Stomach (tissue), 9 donors: Measurements from ENCODE around the gene IL31RA. TPM values are rescaled to one million over a fixed set of nuclear protein-coding genes. Genes with fewer than 3 reads are reported as not detected.

Experiments used
- DNase-seq, 2 donors: peaks; one replicate each; pipeline versions ENCODE4 v3.0.0 to v3.0.0-alpha.2; 2013 to 2019
- H3K27ac ChIP-seq, 5 donors: fragments of 200-600 bp in 4 of 5; sonication (generic) in 4 of 5; one replicate each; pipeline ENCODE4 v1.5.1; 2013 to 2019; ENCODE audit warnings: mild to moderate bottlenecking in 1 of 5, moderate library complexity in 1 of 5
- H3K27me3 ChIP-seq, 3 donors: fragments of 200-600 bp; sonication (generic); one replicate each; pipeline ENCODE4 v1.5.1; 2017 to 2019; ENCODE audit warnings: mixed run types in 1 of 3
- H3K36me3 ChIP-seq, 4 donors: fragments of 200-600 bp; sonication (generic); 1 replicate in 3 of 4; 2 replicates in 1 of 4; pipeline ENCODE4 v1.5.1; 2016 to 2019
- H3K4me1 ChIP-seq, 4 donors: fragments of 200-600 bp; sonication (generic); one replicate each; pipeline ENCODE4 v1.5.1; 2016 to 2019
- H3K4me3 ChIP-seq, 4 donors: fragments of 200-600 bp; sonication (generic) in 3 of 4; one replicate each; pipeline ENCODE4 v1.5.1; 2016 to 2019; ENCODE audit warnings: mild to moderate bottlenecking in 1 of 4
- H3K9me3 ChIP-seq, 4 donors: fragments of 200-600 bp; sonication (generic); one replicate each; pipeline ENCODE4 v1.5.1; 2016 to 2019
- CTCF ChIP-seq, 7 experiments: fragments of 450-650 bp in 4 of 7; fragments of 200-600 bp in 3 of 7; sonication (generic) in 3 of 7; IDR thresholded peaks; one replicate each; pipeline ENCODE4 v1.5.1; 2016 to 2019; ENCODE audit warnings: antibody characterized with exemption in 7 of 7, control low read depth in 2 of 7, mild to moderate bottlenecking in 1 of 7
- EP300 ChIP-seq: sonication (generic); formaldehyde crosslinking; IDR thresholded peaks from one replicate; pipeline ENCODE4 v1.6.1; 2017; ENCODE audit warnings: antibody characterized with exemption
- POLR2A ChIP-seq, 4 donors: fragments of 450-650 bp; IDR thresholded peaks; one replicate each; pipeline ENCODE4 v1.6.1; 2016; ENCODE audit warnings: antibody characterized with exemption in 4 of 4, control low read depth in 2 of 4, mild to moderate bottlenecking in 1 of 4, moderate library complexity in 1 of 4
- POLR2AphosphoS5 ChIP-seq, 3 donors: sonication (generic); formaldehyde crosslinking; IDR thresholded peaks; one replicate each; pipeline ENCODE4 v1.6.1; 2016; ENCODE audit warnings: antibody characterized with exemption in 3 of 3
- WGBS, 5 donors: extraction: QIAGEN DNeasy Blood & Tissue Kit in 3 of 5; methylation state at CpG; one replicate each; pipeline versions ENCODE4 v1.1.5 to v1.1.7; 2013 to 2018; 5-methylcytosine and 5-hydroxymethylcytosine counted together
- intact Hi-C: fragments of 100-400 bp; cut with DNase I; formaldehyde crosslinking; loops from one replicate; pipeline ENCODE4 v1.15.1; 2023; ENCODE audit warnings: low total_unique reads
- polyA plus RNA-seq, 3 donors: library from polyadenylated mRNA; stranded (reverse); fragments of 200-250 nt; gene quantifications; one replicate each; pipeline ENCODE4 v1.2.3, GENCODE V29; 2013
- total RNA-seq, 5 donors: library from RNA; depleted of rRNA; stranded (reverse); fragments of >200 nt; gene quantifications; one replicate each; pipeline versions ENCODE4 v1.1.0 to v1.2.3, GENCODE V29; 2014 to 2016
- donor health status: healthy with polysubstance abuse.
- donor health status: Bipolar disorder and iron deficiency.
- donor health status: healthy.

Gene IL31RA
- total and polyA plus RNA-seq, 8 donors = 0.18 to 1.3 TPM; not detected in 6

- no peak for TF ChIP-seq EP300
- Histone ChIP-seq H3K9me3 (no peaks in the 10 kb centered on the region), H3K4me3 (no peak overlapping the region), H3K4me1 (no peaks in the 10 kb centered on the region), H3K36me3 (no peaks in the 10 kb centered on the region), H3K27ac (no peak overlapping the region), H3K27me3 (no peaks in the 10 kb centered on the region)
- DNase-seq = no peak
- intact Hi-C loops = no loop called here
- 92 to 96% (median 95%) methylated on average over 3 of the region's 3 CpGs for WGBS, 5 donors
These were observed 44.2 kb downstream of the IL31RA start for GRCh38 chr5:55895346-55895745.

GRCh38 chr5:55896238-55896637 is 45.1 kb downstream of the IL31RA start:
- H3K27ac ChIP-seq = no peak overlapping the region
- H3K4me3 ChIP-seq = no peak overlapping the region
- no peaks in the 10 kb centered on the region for H3K36me3 ChIP-seq
- no peaks in the 10 kb centered on the region for H3K27me3 ChIP-seq
- no peaks in the 10 kb centered on the region for H3K9me3 ChIP-seq
- H3K4me1 ChIP-seq = no peaks in the 10 kb centered on the region
- no peak for DNase-seq
- 97 to 100% (median 99%) methylated on average over 2 of the region's 2 CpGs for WGBS, 5 donors
- intact Hi-C loops = no loop called here
- TF ChIP-seq POLR2A (IDR thresholded peaks at IDR 0.05) (no peak), CTCF (IDR thresholded peaks at IDR 0.05) (no peak), POLR2AphosphoS5 (IDR thresholded peaks at IDR 0.05) (no peak), EP300 (no peak)

DNA sequence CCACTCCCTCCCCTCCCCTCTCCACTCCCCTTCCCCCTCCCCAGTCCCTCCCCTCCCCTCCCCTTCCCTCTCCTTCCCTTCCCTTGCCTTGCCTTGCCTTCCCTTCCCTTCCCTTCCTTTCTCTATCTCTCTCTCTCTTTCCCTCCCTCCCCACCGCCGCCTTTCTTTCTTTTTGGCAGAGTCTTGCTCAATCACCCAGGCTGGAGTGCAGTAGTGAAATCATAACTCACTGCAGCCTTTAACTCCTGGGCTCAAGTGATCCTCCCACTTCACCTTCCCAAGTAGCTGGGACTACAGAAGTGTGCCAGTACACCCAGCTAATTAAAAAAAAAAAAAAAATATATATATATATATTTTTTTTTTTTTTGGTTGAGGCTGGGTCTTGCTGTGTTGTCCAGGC is 45.5 kb downstream of the IL31RA start:
- TF ChIP-seq POLR2AphosphoS5 (IDR thresholded peaks at IDR 0.05) (no peak), POLR2A (IDR thresholded peaks at IDR 0.05) (no peak), EP300 (no peak), CTCF (IDR thresholded peaks at IDR 0.05) (no peak)
- DNase-seq = no peak
- H3K27ac ChIP-seq = no peak overlapping the region
- H3K4me1 ChIP-seq = no peaks in the 10 kb centered on the region
- H3K36me3 ChIP-seq = no peaks in the 10 kb centered on the region
- intact Hi-C loops = no loop called here
- no peaks in the 10 kb centered on the region for H3K27me3 ChIP-seq
- H3K9me3 ChIP-seq = no peaks in the 10 kb centered on the region
- no peak overlapping the region for H3K4me3 ChIP-seq
- 79 to 96% (median 83%) methylated on average over 2 of the region's 2 CpGs; no CpG with 5 or more reads in 1 of the 5 donors for WGBS, 5 donors

- DNase-seq = no peak
- intact Hi-C loops = no loop called here
- TF ChIP-seq POLR2AphosphoS5 (IDR thresholded peaks at IDR 0.05) (no peak), CTCF (IDR thresholded peaks at IDR 0.05) (no peak)
- 73 to 82% (median 77%) methylated on average over 8 of the region's 8 CpGs for WGBS, 5 donors
- Histone ChIP-seq H3K4me3 (no peak overlapping the region), H3K9me3 (no peaks in the 10 kb centered on the region), H3K36me3 (no peaks in the 10 kb centered on the region), H3K4me1 (no peaks in the 10 kb centered on the region), H3K27ac (no peak overlapping the region), H3K27me3 (no peaks in the 10 kb centered on the region)
These were observed 46.2 kb downstream of the IL31RA start for GRCh38 chr5:55897206-55897894.

GRCh38 chr5:55897905-55898304 is 46.7 kb downstream of the IL31RA start:
- WGBS, 5 donors = 69 to 85% (median 83%) methylated on average over 14 of the region's 14 CpGs
- no peak overlapping the region for H3K4me3 ChIP-seq

More at GRCh38 chr5:55897905-55898304, 46.7 kb downstream of the IL31RA start:
- Histone ChIP-seq H3K27ac (no peak overlapping the region), H3K4me1 (no peaks in the 10 kb centered on the region), H3K9me3 (no peaks in the 10 kb centered on the region), H3K27me3 (no peaks in the 10 kb centered on the region), H3K36me3 (no peaks in the 10 kb centered on the region)
- TF ChIP-seq CTCF (IDR thresholded peaks at IDR 0.05) = no peak
- no peak for TF ChIP-seq POLR2AphosphoS5 (IDR thresholded peaks at IDR 0.05)
- TF ChIP-seq EP300 = no peak
- no peak for TF ChIP-seq POLR2A (IDR thresholded peaks at IDR 0.05)
- peak in 1 of 2 donors; percentile 39 for DNase-seq
- intact Hi-C loops = no loop called here
